Heart right ventricle (tissue), 16 donors: ENCODE results near the gene RHPN2. TPM values are rescaled to one million over a fixed set of nuclear protein-coding genes. Genes with fewer than 3 reads are reported as not detected.

ENCODE experiments used
- ATAC-seq, 8 donors: fragments of 200-7000 bp; cut with Tn5 transposase; one replicate each; pipeline ENCODE4 v1.9.1; 2020; ENCODE audit warnings: mild to moderate bottlenecking in 8 of 8, moderate library complexity in 8 of 8, moderate number of reproducible peaks in 1 of 8
- DNase-seq, 2 donors: peaks; one replicate each; pipeline ENCODE4 v3.0.0-alpha.2; 2020
- H3K27ac ChIP-seq, 10 donors: fragments of 200-600 bp; sonication (generic) in 2 of 10; one replicate each; pipeline versions ENCODE4 v1.5.0 to v1.8.0; 2020 to 2022; ENCODE audit warnings: mild to moderate bottlenecking in 3 of 10
- H3K27me3 ChIP-seq, 7 donors: fragments of 200-600 bp; one replicate each; pipeline ENCODE4 v1.8.0; 2021 to 2022; ENCODE audit warnings: mild to moderate bottlenecking in 2 of 7
- H3K36me3 ChIP-seq, 9 donors: fragments of 200-600 bp; sonication (generic) in 1 of 9; one replicate each; pipeline versions ENCODE4 v1.5.0 to v1.8.0; 2020 to 2022; ENCODE audit warnings: mild to moderate bottlenecking in 2 of 9
- H3K4me1 ChIP-seq, 9 donors: fragments of 200-600 bp; sonication (generic) in 1 of 9; one replicate each; pipeline versions ENCODE4 v1.5.0 to v1.8.0; 2020 to 2022; ENCODE audit warnings: mild to moderate bottlenecking in 4 of 9
- H3K4me3 ChIP-seq, 10 donors: fragments of 200-600 bp; sonication (generic) in 2 of 10; one replicate each; pipeline versions ENCODE4 v1.5.0 to v1.8.0; 2020 to 2022; ENCODE audit warnings: mild to moderate bottlenecking in 7 of 10, moderate library complexity in 2 of 10
- H3K9me3 ChIP-seq, 11 donors: fragments of 200-600 bp in 10 of 11; sonication (generic) in 2 of 11; one replicate each; pipeline versions ENCODE4 v1.5.0 to v1.8.0; 2013 to 2022; ENCODE audit warnings: mild to moderate bottlenecking in 2 of 11, control low read depth in 1 of 11, moderate library complexity in 1 of 11
- CTCF ChIP-seq, 9 donors: fragments of 200-600 bp; sonication (generic) in 2 of 9; IDR thresholded peaks; one replicate each; pipeline versions ENCODE4 v1.5.0 to v1.8.0; 2021 to 2022; ENCODE audit warnings: antibody characterized with exemption in 9 of 9, mild to moderate bottlenecking in 5 of 9, moderate library complexity in 1 of 9
- WGBS, 2 donors: extraction: QIAGEN DNeasy Blood & Tissue Kit; methylation state at CpG; one replicate each; pipeline ENCODE4 v1.1.7; 2013; ENCODE audit warnings: inconsistent platforms in 1 of 2; 5-methylcytosine and 5-hydroxymethylcytosine counted together
- intact Hi-C, 10 donors: fragments of 100-400 bp; cut with DNase I; formaldehyde crosslinking; loops; one replicate each; pipeline versions ENCODE4 v1.11.1 to v1.14.2; 2022
- polyA plus RNA-seq, 2 donors: library from polyadenylated mRNA; stranded (reverse); fragments of 200-250 nt; gene quantifications; one replicate each; pipeline ENCODE4 v1.2.3, GENCODE V29; 2013
- total RNA-seq, 10 donors: library from RNA; stranded (reverse); fragmentation: NEBNext Ultra II Directional in 3 of 10; extraction: Animal tissue kit (Norgen Biotek cat#: 25700) in 3 of 10; gene quantifications; one replicate each; pipeline versions ENCODE4 v1.2.1 to v1.2.4, GENCODE V29; 2021 to 2023
- donor health status: Arrhythmogenic right ventricular cardiomyopathy.
- donor health status: ischemic (EF 13 %, LVEDD 7.1; RV severe dilation, severe dysfunction).
- donor health status: healthy with polysubstance abuse.
- donor health status: DM: no; HTN: yes; CAD: no.
- donor health status: DM: no; HTN: no; CAD: no.
- donor health status: ischemic (EF 25% LVEDD 6.9; RV normal size, moderate dysfunction).
- donor health status: ischemic (EF 25% LVEDD 5.7; RV mildly dilated, moderate dysfunction).
- donor health status: healthy.
- donor health status: DM: yes; HTN: yes; CAD: no.
- donor health status: Ischemic cardiomyopathy.
- donor health status: ischemic (EF 35%, LVEDD 5.7; RV mildly dilated, moderate dysfunction).
- donor health status: nonischemic (EF 11% LVEDD 7.7; RV severe dilation, severe dysfunction).
- donor health status: DM: yes; HTN: yes; CAD: no.
- donor health status: PGD.
- donor health status: ischemic (EF 29% LVEDD 5.4; RV normal size, mild dysfunction).
- donor health status: nonischemic (EF 23%, LVEDD 6.1; RV moderate dilation, normal function).

Gene RHPN2
- total and polyA plus RNA-seq, 12 donors = 0.33 to 2.1 (median 1.1) TPM

DNA sequence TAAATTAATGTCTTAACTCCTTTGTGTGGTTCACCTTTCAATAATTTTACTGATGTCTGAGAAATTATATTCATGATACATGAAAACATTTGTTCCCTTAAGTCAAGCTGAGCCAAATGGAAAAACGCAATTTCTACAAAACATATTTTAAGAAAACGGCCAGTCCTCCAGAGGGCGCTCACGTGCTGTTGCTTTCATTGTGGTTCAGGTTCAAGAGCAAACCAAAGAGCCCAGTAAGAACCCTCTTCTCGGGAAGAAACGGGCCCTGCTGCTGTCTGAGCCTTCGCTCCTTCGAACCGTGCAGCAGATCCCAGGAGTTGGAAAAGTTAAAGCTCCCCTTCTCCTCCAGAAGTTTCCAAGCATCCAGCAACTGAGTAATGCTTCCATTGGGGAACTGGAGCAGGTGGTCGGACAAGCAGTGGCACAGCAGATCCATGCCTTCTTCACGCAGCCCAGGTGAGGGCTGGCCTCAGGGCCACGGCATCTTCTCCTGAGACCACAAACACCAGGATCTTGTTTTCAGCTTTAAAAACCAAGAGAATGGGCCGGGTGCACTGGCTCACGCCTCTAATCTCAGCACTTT, 88.4 kb downstream of the RHPN2 start:
- H3K9me3 ChIP-seq = no peaks in the 10 kb centered on the region
- WGBS, 2 donors = 47 to 49% methylated on average over 14 of the region's 14 CpGs
- peaks cover 0 to 6% (median 1%) of the 10 kb centered on the region in 9 donors for H3K4me1 ChIP-seq
- H3K27me3 ChIP-seq = no peaks in the 10 kb centered on the region
- peaks cover 0 to 11% (median 0%) of the 10 kb centered on the region in 9 donors for H3K36me3 ChIP-seq
- intact Hi-C loops = loop anchor here in 6 of 10 donors (5.0 to 10.0 kb wide), 4 partner anchors 108 to 151 kb away; partner anchors contain the start of gene GPATCH1 (in 3 of the 6)
- peak; percentile 20 to 77 (median 69) for TF ChIP-seq CTCF (IDR thresholded peaks at IDR 0.05)
- no peak overlapping the region for H3K4me3 ChIP-seq
- H3K27ac ChIP-seq = no peak overlapping the region
- DNase-seq = peak; percentile 69
- no peak for ATAC-seq

DNA sequence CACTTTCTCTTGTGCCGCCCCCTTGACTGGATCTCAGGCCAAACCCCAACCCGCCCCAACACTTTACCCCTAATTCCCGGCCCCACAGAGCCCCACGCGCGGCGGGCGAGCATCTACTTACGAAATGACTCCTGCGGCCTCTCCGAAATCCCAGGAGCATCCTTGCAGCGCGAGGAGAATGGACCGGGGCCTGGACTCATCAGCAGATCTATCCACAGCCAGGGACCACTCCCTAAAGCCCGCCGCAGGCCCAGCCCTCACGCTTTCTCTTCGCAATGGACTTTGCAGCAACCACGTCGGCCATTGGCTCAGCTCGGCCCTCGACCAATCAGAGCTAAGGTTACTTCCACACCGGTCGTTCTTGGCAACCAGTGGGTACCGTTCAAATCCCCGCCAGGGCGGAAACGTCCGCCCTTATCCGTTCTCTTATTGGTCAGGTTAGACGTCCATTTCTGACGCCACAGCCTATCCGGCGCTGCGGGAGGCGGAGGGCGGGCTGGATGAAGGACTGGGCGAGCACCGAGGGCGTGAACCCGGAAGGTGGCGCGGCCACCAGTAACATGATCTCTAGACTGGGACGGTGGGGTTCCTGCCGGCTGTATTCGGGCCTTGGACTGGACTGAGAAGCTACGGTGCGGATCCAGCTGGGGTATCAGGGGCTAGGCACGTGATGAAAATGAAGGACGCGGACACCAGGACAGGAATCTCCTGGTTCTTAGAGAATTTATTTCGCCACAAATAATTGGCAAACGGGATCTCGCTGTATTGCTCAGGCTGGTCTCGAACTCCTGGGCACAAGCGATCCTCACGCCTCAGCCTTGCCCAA, 92.8 kb downstream of the RHPN2 start, which contains the start of the genes CEP89 and FAAP24:
Gene CEP89 (minus strand): TSS at position 244 of the 826 bp plus-strand sequence. CDS start 84 bp downstream, at position 160.
Gene FAAP24 (plus strand): TSS at position 528 of the 826 bp plus-strand sequence. CDS start 955 bp downstream, outside the sequence.
- Histone ChIP-seq H3K27ac (peak within 1 kb of the TSS in 9 of 10 donors; percentile 42 to 91 (median 61)), H3K27me3 (no peaks in the 10 kb centered on the region), H3K9me3 (no peaks in the 10 kb centered on the region), H3K36me3 (peaks cover 0 to 16% (median 0%) of the 10 kb centered on the region in 9 donors), H3K4me3 (peak within 1 kb of the TSS; percentile 57 to 85 (median 74)), H3K4me1 (peaks cover 0 to 23% (median 14%) of the 10 kb centered on the region in 9 donors)
- DNase-seq = peak; percentile 96 to 98
- ATAC-seq = peak; percentile 99 to 100 (median 99)
- WGBS, 2 donors = 3 to 4% methylated on average over 57 of the region's 57 CpGs
- intact Hi-C loops = loop anchor here in 5 of 10 donors (5.0 to 10.0 kb wide), 4 partner anchors 113 to 205 kb away; partner anchors contain the start of gene GPATCH1 (in 3 of the 5)
- TF ChIP-seq CTCF (IDR thresholded peaks at IDR 0.05) = no peak

DNA sequence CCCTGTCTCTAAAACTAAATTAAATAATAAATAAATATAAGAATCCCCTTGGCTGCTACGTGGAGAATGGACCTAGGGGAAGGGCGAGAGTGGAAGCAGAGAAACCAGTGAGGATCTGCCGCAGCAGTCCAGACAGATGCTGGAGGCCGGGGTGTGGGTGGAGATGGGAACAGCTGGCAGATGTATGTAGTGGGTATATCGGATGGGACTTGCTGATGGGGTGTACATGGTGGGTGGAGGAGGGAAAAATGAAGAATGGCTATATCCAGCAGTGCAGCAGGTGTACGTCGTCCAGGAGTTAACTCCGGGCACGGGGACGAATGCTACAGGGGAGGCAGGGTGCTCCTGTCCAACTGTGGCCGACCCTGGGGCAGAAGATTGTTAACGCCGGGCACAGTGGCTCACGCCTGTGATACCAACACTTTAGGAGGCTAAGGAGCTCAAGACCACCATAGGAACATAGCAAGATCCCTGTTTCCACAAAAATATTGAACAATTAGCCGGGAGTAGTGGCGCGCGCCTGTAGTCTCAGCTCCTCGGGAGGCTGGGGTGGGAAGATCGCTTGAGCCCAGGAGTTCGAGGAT, 93.6 kb downstream of the RHPN2 start:
- 22 to 23% methylated on average over 21 of the region's 21 CpGs for WGBS, 2 donors
- no peak for TF ChIP-seq CTCF (IDR thresholded peaks at IDR 0.05)
- no peaks in the 10 kb centered on the region for H3K9me3 ChIP-seq
- intact Hi-C loops = loop anchor here in 5 of 10 donors (5.0 to 10.0 kb wide), 4 partner anchors 114 to 206 kb away; partner anchors contain the start of gene GPATCH1 (in 3 of the 5)
- no peaks in the 10 kb centered on the region for H3K27me3 ChIP-seq
- peak overlapping the region; percentile 57 to 85 (median 74) for H3K4me3 ChIP-seq
- peak overlapping the region in 4 of 10 donors; percentile 24 to 72 (median 62) for H3K27ac ChIP-seq
- DNase-seq (no peak), ATAC-seq (no peak)
- H3K4me1 ChIP-seq = peaks cover 0 to 23% (median 14%) of the 10 kb centered on the region in 9 donors
- peaks cover 0 to 20% (median 0%) of the 10 kb centered on the region in 9 donors for H3K36me3 ChIP-seq

DNA sequence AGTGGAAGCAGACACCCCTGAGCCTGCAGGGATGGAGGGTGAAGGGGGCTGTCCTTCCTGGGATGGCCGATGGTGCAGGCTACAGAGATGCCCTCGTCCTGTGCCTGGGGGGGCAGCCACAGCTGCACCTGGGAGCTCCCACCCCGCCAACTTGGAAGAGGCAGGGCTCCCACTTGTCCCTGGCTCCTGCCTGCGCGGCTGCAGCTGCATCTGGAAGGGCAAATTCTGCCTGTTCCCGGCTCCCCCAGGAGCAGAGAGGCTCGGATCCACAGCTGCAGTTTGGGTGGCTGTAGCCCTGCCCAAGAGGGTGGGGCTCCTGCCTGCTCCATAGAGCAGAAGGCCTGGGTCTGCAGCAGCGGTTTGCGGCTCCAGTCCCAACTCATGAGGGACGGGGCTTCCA, 95.1 kb downstream of the RHPN2 start:
- DNase-seq = no peak
- WGBS, 2 donors = 91 to 93% methylated on average over 10 of the region's 10 CpGs
- Histone ChIP-seq H3K4me3 (no peak overlapping the region), H3K4me1 (peaks cover 0 to 23% (median 14%) of the 10 kb centered on the region in 9 donors), H3K27me3 (no peaks in the 10 kb centered on the region), H3K9me3 (no peaks in the 10 kb centered on the region), H3K27ac (no peak overlapping the region), H3K36me3 (peaks cover 0 to 36% (median 5%) of the 10 kb centered on the region in 9 donors)
- TF ChIP-seq CTCF (IDR thresholded peaks at IDR 0.05) = no peak
- intact Hi-C loops = no loop called here
- no peak for ATAC-seq
